ENCODE measurements around the gene CILP.

CILP gene

GRCh38 chr15:65211482-65211982, 259 bp upstream of the CILP start:
- H3K36me3 Mint-ChIP-seq = no peaks in the 10 kb centered on the region
- H3K4me3 Mint-ChIP-seq = no peak overlapping the region
- H3K4me1 Mint-ChIP-seq = no peaks in the 10 kb centered on the region
- H3K9me3 Mint-ChIP-seq = no peaks in the 10 kb centered on the region
- ATAC-seq = no peak
- H3K27ac Mint-ChIP-seq = no peak overlapping the region
- peaks cover 9% of the 10 kb centered on the region for H3K27me3 Mint-ChIP-seq

DNA sequence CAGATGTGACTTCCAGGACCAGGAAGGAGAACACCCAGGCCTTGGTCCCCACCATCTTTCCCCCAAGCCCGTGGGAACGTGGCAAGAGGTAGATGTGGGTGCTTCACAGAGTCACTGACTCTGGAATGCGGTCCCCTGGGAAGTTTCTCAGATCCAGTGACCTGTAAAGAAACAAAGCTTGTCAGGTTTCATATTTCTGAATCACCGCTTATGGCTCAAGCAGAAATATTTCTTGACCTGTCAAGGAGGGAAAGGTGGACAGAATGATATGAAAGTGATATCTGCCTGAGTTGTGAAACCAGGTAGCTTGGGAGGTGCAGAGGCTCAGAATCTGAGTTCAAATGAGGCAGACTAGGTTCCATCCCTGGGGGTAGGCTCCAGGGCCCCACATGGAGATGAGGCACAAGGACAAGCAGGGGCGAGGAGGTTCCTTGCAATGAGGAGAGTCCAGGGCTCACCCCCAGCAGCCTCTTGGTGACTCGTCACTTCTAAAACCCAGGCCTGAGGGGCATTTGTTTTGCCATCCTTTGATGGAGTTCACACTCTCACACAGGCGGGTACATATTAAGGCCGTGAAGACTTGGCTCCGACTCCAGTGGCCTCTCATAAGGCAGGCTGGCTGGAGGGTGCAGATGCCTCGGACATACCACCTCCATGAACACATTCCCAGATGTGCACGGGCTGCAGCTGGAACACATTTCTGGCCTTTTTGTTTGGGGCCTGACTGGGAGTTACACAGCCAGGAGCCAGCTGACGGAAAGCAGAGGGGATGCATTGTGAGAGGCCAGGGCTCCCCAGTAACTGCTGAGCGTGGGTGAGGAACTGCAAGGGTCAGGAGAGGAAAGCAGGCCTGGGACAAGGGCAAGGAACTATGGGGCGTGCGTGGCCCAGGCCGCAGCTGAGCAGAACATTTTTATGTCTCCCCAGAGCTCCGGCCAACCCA, 1.3 kb downstream of the CILP start:
- no peaks in the 10 kb centered on the region for H3K9me3 Mint-ChIP-seq
- peaks cover 9% of the 10 kb centered on the region for H3K27me3 Mint-ChIP-seq
- ATAC-seq = no peak
- no peaks in the 10 kb centered on the region for H3K4me1 Mint-ChIP-seq
- H3K27ac Mint-ChIP-seq = no peak overlapping the region
- H3K36me3 Mint-ChIP-seq = no peaks in the 10 kb centered on the region
- H3K4me3 Mint-ChIP-seq = no peak overlapping the region

DNA sequence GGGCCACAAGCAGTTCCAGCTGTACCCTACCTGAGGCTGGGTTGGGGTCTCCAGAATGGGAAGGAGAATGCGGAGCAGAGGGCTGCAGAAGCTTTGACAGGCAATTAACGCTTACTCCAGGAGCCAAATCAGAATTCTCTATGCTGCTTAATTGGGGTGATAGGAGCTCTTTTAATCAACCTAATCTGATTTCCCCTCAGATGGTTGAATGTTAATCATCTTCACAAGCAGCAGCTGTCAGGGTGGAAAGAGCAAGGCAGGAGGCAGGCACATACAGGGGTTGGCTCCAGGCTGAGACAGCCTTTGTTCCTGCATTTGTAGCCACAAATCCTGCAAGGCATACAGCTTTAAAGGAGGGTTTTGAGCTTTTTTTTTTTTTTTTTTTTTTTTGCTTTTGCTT, 2.6 kb downstream of the CILP start:
- Mint-ChIP-seq H3K27ac (no peak overlapping the region), H3K4me3 (no peak overlapping the region), H3K27me3 (peaks cover 9% of the 10 kb centered on the region), H3K36me3 (no peaks in the 10 kb centered on the region), H3K4me1 (no peaks in the 10 kb centered on the region), H3K9me3 (no peaks in the 10 kb centered on the region)
- ATAC-seq = no peak

- no peak overlapping the region for H3K4me3 Mint-ChIP-seq
- ATAC-seq = no peak
- H3K27me3 Mint-ChIP-seq = peaks cover 9% of the 10 kb centered on the region
- no peak overlapping the region for H3K27ac Mint-ChIP-seq
- no peaks in the 10 kb centered on the region for H3K4me1 Mint-ChIP-seq
- H3K9me3 Mint-ChIP-seq = no peaks in the 10 kb centered on the region
- H3K36me3 Mint-ChIP-seq = no peaks in the 10 kb centered on the region
These were observed 3.9 kb downstream of the CILP start for GRCh38 chr15:65207280-65207840.

- H3K27me3 Mint-ChIP-seq = peaks cover 9% of the 10 kb centered on the region
- ATAC-seq = no peak
- no peak overlapping the region for H3K27ac Mint-ChIP-seq
- H3K4me3 Mint-ChIP-seq = no peak overlapping the region
- H3K36me3 Mint-ChIP-seq = no peaks in the 10 kb centered on the region
- no peaks in the 10 kb centered on the region for H3K9me3 Mint-ChIP-seq
- H3K4me1 Mint-ChIP-seq = no peaks in the 10 kb centered on the region
These were observed 4.5 kb downstream of the CILP start for GRCh38 chr15:65206750-65207149.

DNA sequence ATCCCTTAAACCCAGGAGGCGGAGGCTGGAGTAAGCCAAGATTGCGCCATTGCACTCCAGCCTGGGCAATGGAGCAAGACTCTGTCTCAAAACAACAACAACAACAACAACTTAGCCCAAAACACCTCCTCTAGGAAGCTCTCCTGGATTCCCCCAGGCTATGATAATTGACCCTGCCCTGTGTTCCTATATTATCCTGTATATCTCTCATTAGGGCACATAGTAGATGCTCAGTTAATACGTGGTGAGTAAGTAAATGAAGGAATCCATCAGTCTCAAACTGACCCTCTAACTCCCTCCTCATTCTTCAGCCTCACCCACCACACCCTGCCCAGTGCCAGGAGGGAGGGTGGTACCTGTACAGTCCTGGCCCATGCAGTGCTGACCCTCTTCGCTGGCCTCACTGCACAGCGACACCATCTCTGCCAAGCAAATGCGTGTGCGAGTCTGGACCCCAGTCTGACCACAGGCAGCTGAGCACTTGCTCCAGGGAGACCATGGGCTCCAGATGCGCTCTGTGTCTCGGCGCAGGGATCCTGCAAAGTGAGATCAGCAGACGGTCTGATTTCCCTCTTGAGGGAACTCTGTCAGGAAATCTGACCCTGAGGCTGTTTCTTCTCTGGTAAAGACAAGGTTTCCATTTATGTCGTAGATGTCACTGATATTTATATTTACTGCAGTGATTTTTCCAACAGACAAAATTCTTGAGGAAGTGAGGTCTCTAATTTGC, 6.2 kb downstream of the CILP start:
- peaks cover 9% of the 10 kb centered on the region for H3K27me3 Mint-ChIP-seq
- no peak overlapping the region for H3K4me3 Mint-ChIP-seq
- H3K9me3 Mint-ChIP-seq = no peaks in the 10 kb centered on the region
- H3K4me1 Mint-ChIP-seq = no peaks in the 10 kb centered on the region
- no peak overlapping the region for H3K27ac Mint-ChIP-seq
- no peaks in the 10 kb centered on the region for H3K36me3 Mint-ChIP-seq
- no peak for ATAC-seq

- H3K27me3 Mint-ChIP-seq = peaks cover 9% of the 10 kb centered on the region
These were observed 6.9 kb downstream of the CILP start for GRCh38 chr15:65204236-65204930.

DNA sequence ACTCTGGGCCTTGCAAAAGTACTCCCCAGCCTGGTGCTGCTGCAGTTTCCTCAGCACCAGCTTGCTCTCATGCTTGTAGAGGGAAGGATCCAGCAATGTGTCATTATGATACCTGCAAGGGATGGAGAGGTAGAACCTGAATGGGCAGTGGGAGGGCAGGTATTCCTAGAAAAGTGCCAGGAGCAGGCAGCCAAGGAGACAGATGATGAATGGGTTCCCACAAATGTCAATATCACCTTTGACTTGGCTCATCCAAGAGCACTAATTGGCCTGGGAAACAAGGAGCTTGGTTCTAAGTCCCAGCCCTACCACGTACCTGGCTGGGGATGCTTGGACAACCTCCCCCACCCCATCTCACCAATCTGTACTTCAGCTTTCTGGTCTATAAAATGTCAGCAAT, 9.4 kb downstream of the CILP start:
- ATAC-seq = no peak
- H3K27me3 Mint-ChIP-seq = peaks cover 3% of the 10 kb centered on the region
- H3K4me1 Mint-ChIP-seq = no peaks in the 10 kb centered on the region
- H3K27ac Mint-ChIP-seq = no peak overlapping the region
- H3K9me3 Mint-ChIP-seq = no peaks in the 10 kb centered on the region
- no peak overlapping the region for H3K4me3 Mint-ChIP-seq
- no peaks in the 10 kb centered on the region for H3K36me3 Mint-ChIP-seq

More at GRCh38 chr15:65204236-65204930, 6.9 kb downstream of the CILP start:
- no peak overlapping the region for H3K4me3 Mint-ChIP-seq
- no peak overlapping the region for H3K27ac Mint-ChIP-seq
- no peaks in the 10 kb centered on the region for H3K36me3 Mint-ChIP-seq
- no peaks in the 10 kb centered on the region for H3K9me3 Mint-ChIP-seq
- H3K4me1 Mint-ChIP-seq = no peaks in the 10 kb centered on the region
- ATAC-seq = no peak

DNA sequence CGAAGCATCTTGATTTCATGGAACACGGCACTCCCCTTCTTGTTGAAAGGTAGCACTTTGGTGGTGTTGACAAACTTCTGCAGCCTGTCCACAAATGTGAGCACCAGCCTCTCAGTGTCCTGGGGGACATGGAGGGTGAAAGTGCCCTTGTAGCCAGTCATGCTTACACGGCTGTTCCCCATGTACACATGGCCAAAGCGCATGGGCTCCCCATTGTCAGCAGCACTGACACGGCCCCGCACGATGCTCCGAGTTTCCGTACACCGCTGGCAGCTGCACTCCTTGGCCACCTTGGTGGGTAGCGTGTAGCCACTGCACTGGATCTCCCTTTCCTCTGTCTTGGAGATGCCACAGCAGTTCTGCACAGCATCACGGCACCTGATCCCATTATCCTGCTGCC, 12.7 kb downstream of the CILP start:
- ATAC-seq = no peak
- Mint-ChIP-seq H3K27ac (no peak overlapping the region), H3K9me3 (no peaks in the 10 kb centered on the region), H3K36me3 (no peaks in the 10 kb centered on the region), H3K4me3 (no peak overlapping the region), H3K27me3 (no peaks in the 10 kb centered on the region), H3K4me1 (no peaks in the 10 kb centered on the region)

DNA sequence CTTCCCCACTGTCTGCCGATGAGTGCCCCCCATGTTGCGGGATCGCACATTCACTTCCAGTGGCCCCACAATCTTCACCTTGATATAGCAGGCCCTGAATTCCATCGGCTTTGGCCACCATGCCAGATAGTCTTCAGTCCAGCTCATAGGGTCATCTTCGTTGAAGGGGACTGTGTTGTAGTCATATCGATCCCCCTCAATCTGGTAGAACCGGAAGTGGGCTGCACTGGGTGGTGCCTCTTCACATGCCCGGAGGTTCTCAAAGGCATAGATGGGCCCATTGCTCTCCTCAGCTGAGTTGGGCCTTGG, 14.0 kb downstream of the CILP start:
- H3K4me1 Mint-ChIP-seq = no peaks in the 10 kb centered on the region
- no peaks in the 10 kb centered on the region for H3K9me3 Mint-ChIP-seq
- H3K27ac Mint-ChIP-seq = no peak overlapping the region
- no peaks in the 10 kb centered on the region for H3K36me3 Mint-ChIP-seq
- ATAC-seq = no peak
- no peaks in the 10 kb centered on the region for H3K27me3 Mint-ChIP-seq
- no peak overlapping the region for H3K4me3 Mint-ChIP-seq

DNA sequence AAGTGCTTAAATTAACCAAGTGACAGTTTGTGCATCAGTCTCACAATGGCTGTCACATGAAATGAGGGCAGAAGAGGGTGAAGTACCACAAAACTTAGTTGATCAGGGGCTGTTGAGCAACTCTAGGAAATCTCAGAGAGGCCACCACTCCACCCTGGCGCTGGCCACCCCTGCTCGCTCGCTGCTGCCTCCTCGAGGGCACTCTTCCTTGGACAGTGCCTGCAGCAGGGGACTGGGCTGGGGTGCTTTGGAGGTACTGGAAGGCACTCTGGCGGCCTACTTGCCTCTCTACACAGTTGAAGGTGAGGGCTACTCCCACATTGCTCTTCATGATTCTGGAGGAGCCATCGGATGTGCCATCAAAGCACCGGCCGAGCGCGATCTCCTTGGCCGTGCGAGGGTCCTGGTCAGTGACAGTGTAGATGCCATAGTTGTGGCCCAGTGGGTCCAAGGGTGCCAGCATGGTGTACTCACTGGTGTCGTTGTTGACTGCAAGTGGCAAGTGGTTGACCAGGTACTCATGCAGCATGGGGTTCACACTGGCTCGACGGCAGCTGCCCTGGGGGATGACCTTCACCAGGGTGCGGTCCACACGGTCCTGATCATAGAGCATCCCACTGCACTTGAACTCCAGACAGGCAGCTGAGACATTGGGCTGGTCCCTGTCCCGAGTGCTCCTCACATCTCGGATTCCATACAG, 14.5 kb downstream of the CILP start:
- ATAC-seq = no peak
- Mint-ChIP-seq H3K4me3 (no peak overlapping the region), H3K9me3 (no peaks in the 10 kb centered on the region), H3K36me3 (no peaks in the 10 kb centered on the region), H3K4me1 (no peaks in the 10 kb centered on the region), H3K27ac (no peak overlapping the region), H3K27me3 (no peaks in the 10 kb centered on the region)

GRCh38 chr15:65195548-65195923, 15.7 kb downstream of the CILP start:
- Mint-ChIP-seq H3K27ac (no peak overlapping the region), H3K27me3 (no peaks in the 10 kb centered on the region), H3K36me3 (no peaks in the 10 kb centered on the region), H3K9me3 (no peaks in the 10 kb centered on the region), H3K4me3 (no peak overlapping the region), H3K4me1 (no peaks in the 10 kb centered on the region)
- no peak for ATAC-seq

DNA sequence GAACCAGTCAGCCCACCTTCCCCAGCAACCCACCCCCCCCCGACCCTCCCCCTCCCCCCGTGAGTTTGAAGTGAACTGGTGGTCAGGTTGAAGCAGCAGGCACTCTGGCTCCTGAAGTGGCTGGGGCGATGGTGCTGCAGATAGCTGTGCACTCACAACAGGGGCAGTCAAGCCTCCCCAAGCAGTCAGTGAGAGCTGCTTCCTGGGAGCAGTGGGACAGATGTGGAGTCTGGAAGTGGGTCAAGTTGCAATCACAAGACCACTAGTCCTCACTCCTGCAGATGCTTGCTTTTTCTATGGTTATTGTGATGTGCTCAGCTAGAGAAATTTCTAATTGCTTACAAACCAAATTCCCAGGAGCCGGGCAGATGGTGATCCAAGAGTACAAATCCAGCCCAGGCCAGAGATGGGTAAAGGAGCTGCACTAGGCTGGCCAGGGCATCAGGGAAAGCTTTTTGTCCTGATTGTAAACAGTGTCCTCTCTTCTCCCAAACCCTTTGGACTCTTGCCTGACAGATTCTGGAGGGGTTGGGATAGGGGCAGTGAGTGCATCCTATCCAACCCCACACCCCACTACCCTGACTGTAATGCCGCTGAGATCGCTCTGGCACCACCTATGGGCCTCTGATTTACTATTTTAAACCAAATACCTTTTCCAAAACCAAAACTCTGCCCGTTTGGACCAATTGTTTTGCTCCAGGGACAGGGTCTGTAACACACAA, 16.3 kb downstream of the CILP start:
- H3K4me3 Mint-ChIP-seq = no peak overlapping the region
- no peaks in the 10 kb centered on the region for H3K36me3 Mint-ChIP-seq
- no peaks in the 10 kb centered on the region for H3K4me1 Mint-ChIP-seq
- no peaks in the 10 kb centered on the region for H3K27me3 Mint-ChIP-seq
- no peak overlapping the region for H3K27ac Mint-ChIP-seq
- ATAC-seq = no peak
- no peaks in the 10 kb centered on the region for H3K9me3 Mint-ChIP-seq

- Mint-ChIP-seq H3K4me3 (no peak overlapping the region), H3K4me1 (no peaks in the 10 kb centered on the region), H3K9me3 (no peaks in the 10 kb centered on the region), H3K36me3 (no peaks in the 10 kb centered on the region), H3K27me3 (no peaks in the 10 kb centered on the region), H3K27ac (no peak overlapping the region)
- ATAC-seq = no peak
These were observed 19.3 kb downstream of the CILP start for GRCh38 chr15:65192016-65192415.
